HEK293 (cell line): ENCODE data around the gene ARMCX2.

Experiments used
- CTCF ChIA-PET: fragments of 350-600 bp; formaldehyde crosslinking; extraction: SDS; loops from one replicate; lab custom pipeline; 2021; ENCODE audit warnings: antibody characterized with exemption; lab: Yijun Ruan, JAX
- POLR2A ChIA-PET: fragments of 300-600 bp; formaldehyde crosslinking; extraction: SDS; loops from one replicate; lab custom pipeline; 2020; ENCODE audit warnings: antibody characterized with exemption, inconsistent platforms; lab: Yijun Ruan, JAX
- H3K27ac ChIP-seq: fragments of 200-500 bp; sonication (Bioruptor generic); 2 replicates; pipeline ENCODE4 v1.5.1; 2014; ENCODE audit warnings: low read depth, low read length, control low read depth, inconsistent platforms; ENCODE audit errors: extremely low read depth
- H3K36me3 ChIP-seq, 2 experiments: fragments of 200-500 bp in 1 of 2; sonication (Bioruptor generic) in 1 of 2; 1 replicate in 1 of 2; 2 replicates in 1 of 2; pipeline ENCODE4 v1.5.1; 2014 to 2017; ENCODE audit warnings: inconsistent platforms in 2 of 2, low read length in 2 of 2; ENCODE audit not compliant: control insufficient read depth in 2 of 2, insufficient read depth in 1 of 2
- H3K4me1 ChIP-seq: fragments of 200-500 bp; sonication (Bioruptor generic); 2 replicates; pipeline ENCODE4 v1.5.1; 2014; ENCODE audit warnings: mild to moderate bottlenecking, low read length, inconsistent platforms; ENCODE audit not compliant: control insufficient read depth, insufficient read depth
- H3K4me3 ChIP-seq: 2 replicates; pipeline ENCODE4 v1.5.1; 2011; ENCODE audit warnings: low read depth, mild to moderate bottlenecking, control low read depth, low read length, moderate library complexity
- H3K9me3 ChIP-seq: fragments of 200-500 bp; sonication (Bioruptor generic); 2 replicates; pipeline ENCODE4 v1.5.1; 2014; ENCODE audit warnings: low read depth, low read length, inconsistent platforms; ENCODE audit not compliant: control insufficient read depth, insufficient read depth
- ATF2 ChIP-seq: fragments of 450-650 bp; formaldehyde crosslinking; IDR thresholded peaks from 2 replicates; pipeline ENCODE4 v1.5.1; 2016; ENCODE audit warnings: missing biosample characterization, missing genetic modification characterization, low read depth
- TCF7L2 ChIP-seq: IDR thresholded peaks from 2 replicates; pipeline ENCODE4 v1.6.1; 2011; ENCODE audit warnings: low read depth, mild to moderate bottlenecking, inconsistent platforms, low read length, moderate library complexity, borderline replicate concordance
- ZBTB17 ChIP-seq: fragments of 450-650 bp; formaldehyde crosslinking; IDR thresholded peaks from 2 replicates; pipeline ENCODE4 v1.5.1; 2016; ENCODE audit warnings: missing biosample characterization, missing genetic modification characterization
- ZNF274 ChIP-seq, 2 experiments: fragments of 200-500 bp in 1 of 2; fragments of 450-650 bp in 1 of 2; sonication (Bioruptor generic) in 1 of 2; formaldehyde crosslinking in 1 of 2; IDR thresholded peaks; 2 replicates each; pipeline versions ENCODE4 v1.5.1 to v1.6.1; 2014 to 2016; ENCODE audit warnings: borderline replicate concordance in 1 of 2, inconsistent platforms in 1 of 2, low read length in 1 of 2, missing biosample characterization in 1 of 2, missing genetic modification characterization in 1 of 2
- ZNF404 ChIP-seq: fragments of 450-650 bp; formaldehyde crosslinking; IDR thresholded peaks from 2 replicates; pipeline ENCODE4 v1.5.1; 2017; ENCODE audit warnings: missing biosample characterization, missing genetic modification characterization
- ZNF600 ChIP-seq: fragments of 450-650 bp; formaldehyde crosslinking; IDR thresholded peaks from 2 replicates; pipeline ENCODE4 v1.5.1; 2016; ENCODE audit warnings: missing biosample characterization, missing genetic modification characterization
- ZNF610 ChIP-seq: fragments of 450-650 bp; formaldehyde crosslinking; IDR thresholded peaks from 2 replicates; pipeline ENCODE4 v1.5.1; 2016; ENCODE audit warnings: missing biosample characterization, missing genetic modification characterization, borderline replicate concordance
- ZNF776 ChIP-seq: fragments of 450-650 bp; formaldehyde crosslinking; IDR thresholded peaks from 2 replicates; pipeline ENCODE4 v1.5.0; 2017; ENCODE audit warnings: missing biosample characterization, missing genetic modification characterization, borderline replicate concordance
- TF ChIP-seq, protein P1 (sequence below): fragments of 450-650 bp; formaldehyde crosslinking; IDR thresholded peaks from 2 replicates; pipeline ENCODE4 v1.5.1; 2016; ENCODE audit warnings: missing biosample characterization, missing genetic modification characterization, borderline replicate concordance
- TF ChIP-seq, protein P2 (sequence below): fragments of 450-650 bp; formaldehyde crosslinking; conservative IDR thresholded peaks from 2 replicates; pipeline ENCODE4 v1.5.1; 2016; ENCODE audit warnings: low read depth, missing biosample characterization, missing genetic modification characterization

The ARMCX2 gene

GRCh38 chrX:101676571-101676970, 16.9 kb upstream of the ARMCX2 start (continued):
- TF ChIP-seq ATF2 (tag by site-specific recombination) (no peak), ZBTB17 (tag by site-specific recombination) (no peak), ZNF600 (tag by site-specific recombination) (no peak)
- TF ChIP-seq, protein P1, sequence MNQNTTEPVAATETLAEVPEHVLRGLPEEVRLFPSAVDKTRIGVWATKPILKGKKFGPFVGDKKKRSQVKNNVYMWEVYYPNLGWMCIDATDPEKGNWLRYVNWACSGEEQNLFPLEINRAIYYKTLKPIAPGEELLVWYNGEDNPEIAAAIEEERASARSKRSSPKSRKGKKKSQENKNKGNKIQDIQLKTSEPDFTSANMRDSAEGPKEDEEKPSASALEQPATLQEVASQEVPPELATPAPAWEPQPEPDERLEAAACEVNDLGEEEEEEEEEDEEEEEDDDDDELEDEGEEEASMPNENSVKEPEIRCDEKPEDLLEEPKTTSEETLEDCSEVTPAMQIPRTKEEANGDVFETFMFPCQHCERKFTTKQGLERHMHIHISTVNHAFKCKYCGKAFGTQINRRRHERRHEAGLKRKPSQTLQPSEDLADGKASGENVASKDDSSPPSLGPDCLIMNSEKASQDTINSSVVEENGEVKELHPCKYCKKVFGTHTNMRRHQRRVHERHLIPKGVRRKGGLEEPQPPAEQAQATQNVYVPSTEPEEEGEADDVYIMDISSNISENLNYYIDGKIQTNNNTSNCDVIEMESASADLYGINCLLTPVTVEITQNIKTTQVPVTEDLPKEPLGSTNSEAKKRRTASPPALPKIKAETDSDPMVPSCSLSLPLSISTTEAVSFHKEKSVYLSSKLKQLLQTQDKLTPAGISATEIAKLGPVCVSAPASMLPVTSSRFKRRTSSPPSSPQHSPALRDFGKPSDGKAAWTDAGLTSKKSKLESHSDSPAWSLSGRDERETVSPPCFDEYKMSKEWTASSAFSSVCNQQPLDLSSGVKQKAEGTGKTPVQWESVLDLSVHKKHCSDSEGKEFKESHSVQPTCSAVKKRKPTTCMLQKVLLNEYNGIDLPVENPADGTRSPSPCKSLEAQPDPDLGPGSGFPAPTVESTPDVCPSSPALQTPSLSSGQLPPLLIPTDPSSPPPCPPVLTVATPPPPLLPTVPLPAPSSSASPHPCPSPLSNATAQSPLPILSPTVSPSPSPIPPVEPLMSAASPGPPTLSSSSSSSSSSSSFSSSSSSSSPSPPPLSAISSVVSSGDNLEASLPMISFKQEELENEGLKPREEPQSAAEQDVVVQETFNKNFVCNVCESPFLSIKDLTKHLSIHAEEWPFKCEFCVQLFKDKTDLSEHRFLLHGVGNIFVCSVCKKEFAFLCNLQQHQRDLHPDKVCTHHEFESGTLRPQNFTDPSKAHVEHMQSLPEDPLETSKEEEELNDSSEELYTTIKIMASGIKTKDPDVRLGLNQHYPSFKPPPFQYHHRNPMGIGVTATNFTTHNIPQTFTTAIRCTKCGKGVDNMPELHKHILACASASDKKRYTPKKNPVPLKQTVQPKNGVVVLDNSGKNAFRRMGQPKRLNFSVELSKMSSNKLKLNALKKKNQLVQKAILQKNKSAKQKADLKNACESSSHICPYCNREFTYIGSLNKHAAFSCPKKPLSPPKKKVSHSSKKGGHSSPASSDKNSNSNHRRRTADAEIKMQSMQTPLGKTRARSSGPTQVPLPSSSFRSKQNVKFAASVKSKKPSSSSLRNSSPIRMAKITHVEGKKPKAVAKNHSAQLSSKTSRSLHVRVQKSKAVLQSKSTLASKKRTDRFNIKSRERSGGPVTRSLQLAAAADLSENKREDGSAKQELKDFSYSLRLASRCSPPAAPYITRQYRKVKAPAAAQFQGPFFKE: no peak

DNA sequence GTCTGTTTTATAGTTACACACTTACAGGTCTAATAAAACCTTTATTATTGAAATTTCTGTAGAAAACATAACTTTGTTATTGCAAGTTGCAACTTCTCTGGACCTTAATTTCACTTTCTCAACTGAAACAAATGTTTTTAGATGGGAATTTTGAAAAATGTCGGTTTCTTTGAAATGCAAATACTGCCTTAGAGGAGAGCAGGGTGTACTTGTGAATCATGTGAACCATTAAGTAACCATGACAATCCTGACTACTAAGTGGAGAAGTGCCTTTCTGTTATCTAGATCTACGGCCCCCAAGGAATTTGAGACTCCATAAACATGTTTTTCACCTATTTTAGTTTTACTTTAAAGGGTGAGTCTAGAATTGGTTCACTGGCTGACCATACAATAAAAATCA, 8.5 kb upstream of the ARMCX2 start:
- H3K36me3 ChIP-seq: no peaks in the 10 kb centered on the region
- no peak overlapping the region for H3K27ac ChIP-seq
- POLR2A ChIA-PET: interaction anchor here (0.7 kb wide), 1 partner anchor 1046 kb away, joined by 4 read pairs; no protein-coding TSS in a partner anchor
- peaks cover 11% of the 10 kb centered on the region for H3K4me1 ChIP-seq
- CTCF ChIA-PET: interaction anchor here (0.7 kb wide), 1 partner anchor 30 kb away, joined by 3 read pairs; no protein-coding TSS in a partner anchor
- no peaks in the 10 kb centered on the region for H3K9me3 ChIP-seq
- H3K4me3 ChIP-seq: no peak overlapping the region
- TF ChIP-seq TCF7L2: peak; percentile 96
- TF ChIP-seq, protein P2, sequence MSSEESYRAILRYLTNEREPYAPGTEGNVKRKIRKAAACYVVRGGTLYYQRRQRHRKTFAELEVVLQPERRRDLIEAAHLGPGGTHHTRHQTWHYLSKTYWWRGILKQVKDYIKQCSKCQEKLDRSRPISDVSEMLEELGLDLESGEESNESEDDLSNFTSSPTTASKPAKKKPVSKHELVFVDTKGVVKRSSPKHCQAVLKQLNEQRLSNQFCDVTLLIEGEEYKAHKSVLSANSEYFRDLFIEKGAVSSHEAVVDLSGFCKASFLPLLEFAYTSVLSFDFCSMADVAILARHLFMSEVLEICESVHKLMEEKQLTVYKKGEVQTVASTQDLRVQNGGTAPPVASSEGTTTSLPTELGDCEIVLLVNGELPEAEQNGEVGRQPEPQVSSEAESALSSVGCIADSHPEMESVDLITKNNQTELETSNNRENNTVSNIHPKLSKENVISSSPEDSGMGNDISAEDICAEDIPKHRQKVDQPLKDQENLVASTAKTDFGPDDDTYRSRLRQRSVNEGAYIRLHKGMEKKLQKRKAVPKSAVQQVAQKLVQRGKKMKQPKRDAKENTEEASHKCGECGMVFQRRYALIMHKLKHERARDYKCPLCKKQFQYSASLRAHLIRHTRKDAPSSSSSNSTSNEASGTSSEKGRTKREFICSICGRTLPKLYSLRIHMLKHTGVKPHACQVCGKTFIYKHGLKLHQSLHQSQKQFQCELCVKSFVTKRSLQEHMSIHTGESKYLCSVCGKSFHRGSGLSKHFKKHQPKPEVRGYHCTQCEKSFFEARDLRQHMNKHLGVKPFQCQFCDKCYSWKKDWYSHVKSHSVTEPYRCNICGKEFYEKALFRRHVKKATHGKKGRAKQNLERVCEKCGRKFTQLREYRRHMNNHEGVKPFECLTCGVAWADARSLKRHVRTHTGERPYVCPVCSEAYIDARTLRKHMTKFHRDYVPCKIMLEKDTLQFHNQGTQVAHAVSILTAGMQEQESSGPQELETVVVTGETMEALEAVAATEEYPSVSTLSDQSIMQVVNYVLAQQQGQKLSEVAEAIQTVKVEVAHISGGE (tag by site-specific recombination): no peak

- Histone ChIP-seq H3K4me1 (peaks cover 3% of the 10 kb centered on the region; the same call in 1 of the 2 replicates), H3K9me3 (no peaks in the 10 kb centered on the region), H3K4me3 (peak overlapping the region; percentile 53), H3K36me3 (no peaks in the 10 kb centered on the region), H3K27ac (peak overlapping the region; percentile 80; the same call in 1 of the 2 replicates)
- CTCF ChIA-PET: no interaction called here
- POLR2A ChIA-PET: interaction anchor here (0.6 to 1.0 kb wide), 2 partner anchors 34 to 53 kb away, joined by 3 to 5 read pairs; no protein-coding TSS in a partner anchor
- TF ChIP-seq, protein P1: no peak
- TF ChIP-seq ZNF404 (tag by site-specific recombination) (no peak), ZNF274 (IDR thresholded peaks at IDR 0.05; ENCODE audit: low read length) (no peak), ZNF274 (tag by site-specific recombination; IDR thresholded peaks at IDR 0.05; ENCODE audit: borderline replicate concordance) (no peak), ZNF610 (tag by site-specific recombination) (no peak), ZNF776 (tag by site-specific recombination) (no peak)
Observed at GRCh38 chrX:101658661-101659491, 774 bp downstream of the ARMCX2 start.
